H1 (cell line): Measurements from ENCODE around the gene SRSF3. TPM values are rescaled to one million over a fixed set of nuclear protein-coding genes. Genes with fewer than 3 reads are reported as not detected.

ENCODE experiments used
- E2F6 ChIP-seq: IDR thresholded peaks from 2 replicates; pipeline ENCODE4 v1.6.1; 2012; ENCODE audit warnings: inconsistent platforms
- polyA plus RNA-seq, 7 experiments: library from polyadenylated mRNA; depleted of rRNA in 3 of 7; stranded (reverse) in 5 of 7; unstranded in 2 of 7; fragments of >200 nt in 5 of 7; fragments of 200-250 nt in 2 of 7; gene quantifications; 1 replicate in 5 of 7; 2 replicates in 1 of 7; 4 replicates in 1 of 7; pipeline versions ENCODE4 v1.2.1 to v1.2.3, GENCODE V29; 2011 to 2013; ENCODE audit warnings: missing spikeins in 2 of 7, mixed read lengths in 2 of 7
- total RNA-seq: library from RNA; stranded (reverse); fragmentation: NEBNext Ultra II Directional; extraction: Animal tissue kit (Norgen Biotek cat#: 25700); gene quantifications from 2 replicates; pipeline ENCODE4 v1.2.1, GENCODE V29; 2021

The SRSF3 gene
- total and polyA plus RNA-seq, 2 of the 8 experiments (the other 6 are each of a cell fraction or from before 2014, with no cell fraction given), result 471 to 689 TPM

GRCh38 chr6:36556281-36556680 is 37.9 kb upstream of the SRSF3 start (continued):
- no peak for TF ChIP-seq E2F6
